ENCODE data around the gene SMIM38. TPM values are rescaled to one million over a fixed set of nuclear protein-coding genes. Genes with fewer than 3 reads are reported as not detected.

SMIM38 gene
- total RNA-seq, 1 experiment from 2014 or later: 0.09 TPM

DNA sequence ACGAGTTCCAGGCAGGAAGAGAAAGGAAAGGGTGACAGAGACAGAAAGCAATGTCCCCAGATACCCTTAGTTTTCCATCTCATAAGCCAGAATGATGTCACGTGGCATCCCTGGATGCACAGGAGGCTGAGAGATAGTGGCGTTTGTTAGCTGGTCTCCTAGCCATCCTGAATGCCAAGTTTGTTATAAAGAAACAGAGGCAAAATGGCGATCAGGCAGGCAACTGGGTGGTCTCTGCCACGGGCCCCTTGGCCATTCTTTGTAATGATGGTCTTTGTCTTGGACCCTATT, 5.3 kb downstream of the SMIM38 start:
- H3K27me3 Mint-ChIP-seq (ENCODE audit: low read depth): peaks cover 13% of the 10 kb centered on the region
- no peak for DNase-seq
- Histone ChIP-seq H4K91ac (ENCODE audit: insufficient read length, low read depth, low read length) (no peak overlapping the region), H3K4ac (ENCODE audit: low read depth, low read length) (no peak overlapping the region), H3K27ac (ENCODE audit: insufficient read length, low read depth, low read length) (no peak overlapping the region), H2BK12ac (ENCODE audit: insufficient read length, low read depth, low read length) (no peak overlapping the region), H3K14ac (ENCODE audit: insufficient read depth, low read length) (no peak overlapping the region), H3K23ac (ENCODE audit: insufficient read length, low read depth, low read length) (no peak overlapping the region), H4K20me1 (ENCODE audit: control insufficient read depth, insufficient read depth, insufficient read length) (no peaks in the 10 kb centered on the region), H3K56ac (ENCODE audit: insufficient read length, low read depth, low read length) (no peak overlapping the region), H3K23me2 (ENCODE audit: insufficient read length, low read depth, low read length, poor library complexity, severe bottlenecking) (no peaks in the 10 kb centered on the region), H4K8ac (replicated peaks; ENCODE audit: insufficient read length, low read depth, low read length) (no peak overlapping the region), H3K4me1 (ENCODE audit: insufficient read depth, low read length) (no peaks in the 10 kb centered on the region; the same call in 1 of the 2 replicates), H3K9me3 (ENCODE audit: control insufficient read depth, low read depth, low read length) (no peaks in the 10 kb centered on the region), H3K4me2 (ENCODE audit: insufficient read depth, insufficient read length, low read length) (no peak overlapping the region), H2AFZ (ENCODE audit: low read length) (no peak overlapping the region), H3T11ph (ENCODE audit: low read length) (no peak overlapping the region), H2BK120ac (ENCODE audit: low read depth, low read length, poor library complexity, severe bottlenecking) (no peak overlapping the region), H2BK20ac (ENCODE audit: low read depth, low read length, poor library complexity, severe bottlenecking) (no peak overlapping the region), H3K79me1 (ENCODE audit: insufficient read depth, low read depth, low read length, poor library complexity, severe bottlenecking) (no peaks in the 10 kb centered on the region), H2BK5ac (ENCODE audit: insufficient read length, low read length) (no peak overlapping the region), H3K27me3 (ENCODE audit: insufficient read depth, low read length) (no peaks in the 10 kb centered on the region), H2BK15ac (ENCODE audit: low read depth, low read length) (no peak overlapping the region), H3K18ac (ENCODE audit: insufficient read length, low read depth, low read length) (no peak overlapping the region), H3K9ac (ENCODE audit: extremely low read depth, insufficient read length, low read length) (no peak overlapping the region), H2AK5ac (ENCODE audit: insufficient read length, low read length) (no peak overlapping the region), H3K79me2 (ENCODE audit: insufficient read depth, low read length) (no peaks in the 10 kb centered on the region), H4K5ac (ENCODE audit: insufficient read length, low read depth, low read length) (no peak overlapping the region)
- H3K27ac Mint-ChIP-seq: no peak overlapping the region
- peaks cover 0 to 4% (median 0%) of the 10 kb centered on the region in 3 experiments; a peak in 3 of 7 replicates for H3K36me3 Mint-ChIP-seq (ENCODE audit: insufficient read depth in 1 of 3, low read depth in 3 of 3)
- WGBS (ENCODE audit: extremely low coverage, insufficient read length, low lambda C conversion rate): no CpG with 5 or more reads among the region's 5 CpGs
- peaks cover 9 to 10% of the 10 kb centered on the region in 2 experiments; a peak in 4 of 5 replicates for H3K9me3 Mint-ChIP-seq
- no peak overlapping the region for H3K4me3 Mint-ChIP-seq
- TF ChIP-seq, protein P1, sequence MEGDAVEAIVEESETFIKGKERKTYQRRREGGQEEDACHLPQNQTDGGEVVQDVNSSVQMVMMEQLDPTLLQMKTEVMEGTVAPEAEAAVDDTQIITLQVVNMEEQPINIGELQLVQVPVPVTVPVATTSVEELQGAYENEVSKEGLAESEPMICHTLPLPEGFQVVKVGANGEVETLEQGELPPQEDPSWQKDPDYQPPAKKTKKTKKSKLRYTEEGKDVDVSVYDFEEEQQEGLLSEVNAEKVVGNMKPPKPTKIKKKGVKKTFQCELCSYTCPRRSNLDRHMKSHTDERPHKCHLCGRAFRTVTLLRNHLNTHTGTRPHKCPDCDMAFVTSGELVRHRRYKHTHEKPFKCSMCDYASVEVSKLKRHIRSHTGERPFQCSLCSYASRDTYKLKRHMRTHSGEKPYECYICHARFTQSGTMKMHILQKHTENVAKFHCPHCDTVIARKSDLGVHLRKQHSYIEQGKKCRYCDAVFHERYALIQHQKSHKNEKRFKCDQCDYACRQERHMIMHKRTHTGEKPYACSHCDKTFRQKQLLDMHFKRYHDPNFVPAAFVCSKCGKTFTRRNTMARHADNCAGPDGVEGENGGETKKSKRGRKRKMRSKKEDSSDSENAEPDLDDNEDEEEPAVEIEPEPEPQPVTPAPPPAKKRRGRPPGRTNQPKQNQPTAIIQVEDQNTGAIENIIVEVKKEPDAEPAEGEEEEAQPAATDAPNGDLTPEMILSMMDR (conservative IDR thresholded peaks at IDR 0.05): no peak
- H3K4me1 Mint-ChIP-seq: peaks cover 0 to 5% of the 10 kb centered on the region in 2 experiments; a peak in 2 of 4 replicates

Measured in H9 (cell line).